ENCODE data around the gene CNTN1. TPM values are rescaled to one million over a fixed set of nuclear protein-coding genes. Genes with fewer than 3 reads are reported as not detected.
"Not testable (repeated sequence)": the region's sequence is repeated elsewhere in the genome, so short reads cannot be mapped to it uniquely, and the experiment has no call there.

Gene CNTN1
- total RNA-seq, 2 donors from 2014 or later: not detected

GRCh38 chr12:40717576-40717975 is 25.3 kb downstream of the CNTN1 start:
- ATAC-seq (replicated peaks in 1 of 2) (no peak), DNase-seq (no peak)
- no peak overlapping the region for H3K27ac Mint-ChIP-seq
- no peaks in the 10 kb centered on the region for H3K9me3 Mint-ChIP-seq
- H3K4me1 Mint-ChIP-seq (ENCODE audit: low read depth): no peaks in the 10 kb centered on the region
- no peak overlapping the region for H3K4me3 Mint-ChIP-seq
- no peaks in the 10 kb centered on the region for H3K27me3 Mint-ChIP-seq (ENCODE audit: low read depth)
- H3K36me3 Mint-ChIP-seq (ENCODE audit: insufficient read depth in 2 of 2): no peaks in the 10 kb centered on the region

GRCh38 chr12:40718878-40719372 is 26.7 kb downstream of the CNTN1 start:
- no peaks in the 10 kb centered on the region for H3K9me3 Mint-ChIP-seq
- H3K27ac Mint-ChIP-seq: no peak overlapping the region
- H3K36me3 Mint-ChIP-seq (ENCODE audit: insufficient read depth in 2 of 2): no peaks in the 10 kb centered on the region
- DNase-seq (no peak), ATAC-seq (replicated peaks in 1 of 2) (no peak)
- no peaks in the 10 kb centered on the region for H3K4me1 Mint-ChIP-seq (ENCODE audit: low read depth)
- no peak overlapping the region for H3K4me3 Mint-ChIP-seq
- H3K27me3 Mint-ChIP-seq (ENCODE audit: low read depth): no peaks in the 10 kb centered on the region

GRCh38 chr12:40723001-40723400 is 30.8 kb downstream of the CNTN1 start:
- Mint-ChIP-seq H3K27ac (no peak overlapping the region), H3K9me3 (no peaks in the 10 kb centered on the region), H3K36me3 (ENCODE audit: insufficient read depth in 2 of 2) (no peaks in the 10 kb centered on the region), H3K4me1 (ENCODE audit: low read depth) (no peaks in the 10 kb centered on the region), H3K4me3 (no peak overlapping the region), H3K27me3 (ENCODE audit: low read depth) (no peaks in the 10 kb centered on the region)
- no peak for ATAC-seq (replicated peaks in 1 of 2)
- DNase-seq: no peak

- no peaks in the 10 kb centered on the region for H3K36me3 Mint-ChIP-seq (ENCODE audit: insufficient read depth in 2 of 2)
- no peak for ATAC-seq (replicated peaks in 1 of 2)
- DNase-seq: no peak
- no peaks in the 10 kb centered on the region for H3K27me3 Mint-ChIP-seq (ENCODE audit: low read depth)
- no peaks in the 10 kb centered on the region for H3K9me3 Mint-ChIP-seq
- H3K4me1 Mint-ChIP-seq (ENCODE audit: low read depth): no peaks in the 10 kb centered on the region
- no peak overlapping the region for H3K27ac Mint-ChIP-seq
- H3K4me3 Mint-ChIP-seq: no peak overlapping the region
These were observed 34.1 kb downstream of the CNTN1 start for GRCh38 chr12:40726366-40726765.

GRCh38 chr12:40727774-40728483 is 35.7 kb downstream of the CNTN1 start:
- H3K27ac Mint-ChIP-seq: no peak overlapping the region
- DNase-seq: no peak
- H3K9me3 Mint-ChIP-seq: no peaks in the 10 kb centered on the region
- H3K27me3 Mint-ChIP-seq (ENCODE audit: low read depth): no peaks in the 10 kb centered on the region
- H3K4me3 Mint-ChIP-seq: no peak overlapping the region
- no peaks in the 10 kb centered on the region for H3K36me3 Mint-ChIP-seq (ENCODE audit: insufficient read depth in 2 of 2)
- H3K4me1 Mint-ChIP-seq (ENCODE audit: low read depth): no peaks in the 10 kb centered on the region
- no peak for ATAC-seq (replicated peaks in 1 of 2)

- H3K36me3 Mint-ChIP-seq (ENCODE audit: insufficient read depth in 2 of 2): no peaks in the 10 kb centered on the region
- no peak for ATAC-seq (replicated peaks in 1 of 2)
- no peaks in the 10 kb centered on the region for H3K27me3 Mint-ChIP-seq (ENCODE audit: low read depth)
- H3K4me1 Mint-ChIP-seq (ENCODE audit: low read depth): no peaks in the 10 kb centered on the region
- no peak overlapping the region for H3K27ac Mint-ChIP-seq
- H3K9me3 Mint-ChIP-seq: no peaks in the 10 kb centered on the region
- DNase-seq: no peak
- no peak overlapping the region for H3K4me3 Mint-ChIP-seq
These were observed 38.0 kb downstream of the CNTN1 start for GRCh38 chr12:40730281-40730680.

GRCh38 chr12:40733871-40734270 is 41.6 kb downstream of the CNTN1 start:
- no peak overlapping the region for H3K27ac Mint-ChIP-seq
- ATAC-seq (replicated peaks in 1 of 2) (no peak), DNase-seq (no peak)
- no peaks in the 10 kb centered on the region for H3K36me3 Mint-ChIP-seq (ENCODE audit: insufficient read depth in 2 of 2)
- no peaks in the 10 kb centered on the region for H3K4me1 Mint-ChIP-seq (ENCODE audit: low read depth)
- no peaks in the 10 kb centered on the region for H3K9me3 Mint-ChIP-seq
- H3K27me3 Mint-ChIP-seq (ENCODE audit: low read depth): no peaks in the 10 kb centered on the region
- no peak overlapping the region for H3K4me3 Mint-ChIP-seq

GRCh38 chr12:40734276-40734675 is 42.0 kb downstream of the CNTN1 start:
- H3K9me3 Mint-ChIP-seq: no peaks in the 10 kb centered on the region

GRCh38 chr12:40735551-40736230 is 43.5 kb downstream of the CNTN1 start:
- ATAC-seq (replicated peaks in 1 of 2) (no peak), DNase-seq (no peak)
- Mint-ChIP-seq H3K4me3 (no peak overlapping the region), H3K36me3 (ENCODE audit: insufficient read depth in 2 of 2) (no peaks in the 10 kb centered on the region), H3K27me3 (ENCODE audit: low read depth) (no peaks in the 10 kb centered on the region), H3K4me1 (ENCODE audit: low read depth) (no peaks in the 10 kb centered on the region), H3K9me3 (peaks cover 0 to under 1% of the 10 kb centered on the region in 2 donors), H3K27ac (no peak overlapping the region)

More at GRCh38 chr12:40734276-40734675, 42.0 kb downstream of the CNTN1 start:
- DNase-seq (no peak), ATAC-seq (replicated peaks in 1 of 2) (no peak)
- Mint-ChIP-seq H3K4me1 (ENCODE audit: low read depth) (no peaks in the 10 kb centered on the region), H3K27ac (no peak overlapping the region), H3K4me3 (no peak overlapping the region), H3K36me3 (ENCODE audit: insufficient read depth in 2 of 2) (no peaks in the 10 kb centered on the region), H3K27me3 (ENCODE audit: low read depth) (no peaks in the 10 kb centered on the region)

- not testable (repeated sequence) for DNase-seq; ATAC-seq (replicated peaks in 1 of 2); H3K4me3 Mint-ChIP-seq; H3K27ac Mint-ChIP-seq; H3K4me1 Mint-ChIP-seq (ENCODE audit: low read depth); H3K9me3 Mint-ChIP-seq; H3K27me3 Mint-ChIP-seq (ENCODE audit: low read depth); H3K36me3 Mint-ChIP-seq (ENCODE audit: insufficient read depth in 2 of 2)
These were observed 45.2 kb downstream of the CNTN1 start for GRCh38 chr12:40737416-40737815.

GRCh38 chr12:40738856-40739255 is 46.6 kb downstream of the CNTN1 start:
- Mint-ChIP-seq H3K27ac (no peak overlapping the region), H3K4me1 (ENCODE audit: low read depth) (no peaks in the 10 kb centered on the region), H3K36me3 (ENCODE audit: insufficient read depth in 2 of 2) (no peaks in the 10 kb centered on the region), H3K9me3 (peaks cover 5 to 7% of the 10 kb centered on the region in 2 donors), H3K4me3 (no peak overlapping the region), H3K27me3 (ENCODE audit: low read depth) (no peaks in the 10 kb centered on the region)
- DNase-seq: no peak
- no peak for ATAC-seq (replicated peaks in 1 of 2)

- H3K4me3 Mint-ChIP-seq: no peak overlapping the region
- H3K27ac Mint-ChIP-seq: no peak overlapping the region
- H3K27me3 Mint-ChIP-seq (ENCODE audit: low read depth): no peaks in the 10 kb centered on the region
These were observed 49.8 kb downstream of the CNTN1 start for GRCh38 chr12:40742041-40742440.

GRCh38 chr12:40745386-40745785 is 53.1 kb downstream of the CNTN1 start:
- peaks cover 10 to 11% of the 10 kb centered on the region in 2 donors for H3K9me3 Mint-ChIP-seq
- DNase-seq (no peak), ATAC-seq (replicated peaks in 1 of 2) (no peak)
- H3K36me3 Mint-ChIP-seq (ENCODE audit: insufficient read depth in 2 of 2): no peaks in the 10 kb centered on the region
- no peaks in the 10 kb centered on the region for H3K27me3 Mint-ChIP-seq (ENCODE audit: low read depth)
- H3K4me1 Mint-ChIP-seq (ENCODE audit: low read depth): no peaks in the 10 kb centered on the region
- H3K27ac Mint-ChIP-seq: no peak overlapping the region
- no peak overlapping the region for H3K4me3 Mint-ChIP-seq

More at GRCh38 chr12:40742041-40742440, 49.8 kb downstream of the CNTN1 start:
- no peak for ATAC-seq (replicated peaks in 1 of 2)
- no peak for DNase-seq
- Mint-ChIP-seq H3K36me3 (ENCODE audit: insufficient read depth in 2 of 2) (no peaks in the 10 kb centered on the region), H3K9me3 (peaks cover 6 to 8% of the 10 kb centered on the region in 2 donors), H3K4me1 (ENCODE audit: low read depth) (no peaks in the 10 kb centered on the region)
